ENCODE results near the gene RMDN3. TPM values are rescaled to one million over a fixed set of nuclear protein-coding genes. Genes with fewer than 3 reads are reported as not detected.
A peak's percentile ranks its signal among the peaks of the same experiment; 100 is the strongest.

Gene RMDN3, protein sequence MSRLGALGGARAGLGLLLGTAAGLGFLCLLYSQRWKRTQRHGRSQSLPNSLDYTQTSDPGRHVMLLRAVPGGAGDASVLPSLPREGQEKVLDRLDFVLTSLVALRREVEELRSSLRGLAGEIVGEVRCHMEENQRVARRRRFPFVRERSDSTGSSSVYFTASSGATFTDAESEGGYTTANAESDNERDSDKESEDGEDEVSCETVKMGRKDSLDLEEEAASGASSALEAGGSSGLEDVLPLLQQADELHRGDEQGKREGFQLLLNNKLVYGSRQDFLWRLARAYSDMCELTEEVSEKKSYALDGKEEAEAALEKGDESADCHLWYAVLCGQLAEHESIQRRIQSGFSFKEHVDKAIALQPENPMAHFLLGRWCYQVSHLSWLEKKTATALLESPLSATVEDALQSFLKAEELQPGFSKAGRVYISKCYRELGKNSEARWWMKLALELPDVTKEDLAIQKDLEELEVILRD
- 10 to 100 TPM; 17.8 to 19.2 TPM for total RNA-seq

GRCh38 chr15:40754883-40755811, at the start of gene RMDN3:
Gene RMDN3, minus strand, starts transcription at chr15:40755254. Its CDS starts 471 bp downstream, at chr15:40754783.
- CTCF ChIA-PET: no interaction called here
- H3K27ac Mint-ChIP-seq: peak within 1 kb of the TSS; percentile 98
- peaks cover 16% of the 10 kb centered on the region for H3K36me3 Mint-ChIP-seq (ENCODE audit: low read depth)
- DNase-seq: peak; percentile 95
- H3K4me3 Mint-ChIP-seq: peak within 1 kb of the TSS; percentile 94
- intact Hi-C loops (cut with micrococcal nuclease): loop anchor here (1.0 to 2.0 kb wide), 10 partner anchors 8 to 350 kb away; partner anchors contain the start of genes CCDC32, DNAJC17, IVD and KNL1
- no peaks in the 10 kb centered on the region for H3K9me3 Mint-ChIP-seq
- no peaks in the 10 kb centered on the region for H3K27me3 Mint-ChIP-seq (ENCODE audit: low read depth)
- peaks cover 25% of the 10 kb centered on the region for H3K4me1 Mint-ChIP-seq (ENCODE audit: low read depth)

DNA sequence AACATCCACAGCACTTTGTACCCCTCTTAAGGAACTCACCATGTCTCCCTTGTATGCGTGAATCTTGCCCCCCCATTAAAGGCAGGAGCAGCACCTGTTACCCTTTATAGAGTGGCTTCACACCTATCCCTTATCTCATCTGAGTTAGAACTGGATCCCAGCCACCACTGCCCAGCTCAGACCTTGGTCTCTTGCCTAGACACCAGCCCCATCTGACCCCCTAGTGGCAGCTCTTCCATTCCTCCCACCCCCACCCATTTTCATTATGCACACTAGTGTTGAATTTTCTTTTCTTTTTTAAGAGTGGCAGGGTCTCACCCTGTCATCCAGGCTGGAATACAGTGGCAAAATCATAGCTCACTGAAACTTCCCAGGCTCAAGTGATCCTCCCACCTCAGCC, 48.6 kb upstream of the RMDN3 start:
- Mint-ChIP-seq H3K9me3 (no peaks in the 10 kb centered on the region), H3K4me1 (ENCODE audit: low read depth) (peaks cover 42% of the 10 kb centered on the region), H3K27ac (no peak overlapping the region), H3K36me3 (ENCODE audit: low read depth) (peaks cover 21% of the 10 kb centered on the region), H3K4me3 (no peak overlapping the region), H3K27me3 (ENCODE audit: low read depth) (no peaks in the 10 kb centered on the region)
- CTCF ChIA-PET: interaction anchor here (0.6 to 1.2 kb wide), 8 partner anchors 16 to 215 kb away, joined by 3 to 6 read pairs (median 4); no protein-coding TSS in a partner anchor
- DNase-seq: no peak
- intact Hi-C loops (cut with micrococcal nuclease): no loop called here

DNA sequence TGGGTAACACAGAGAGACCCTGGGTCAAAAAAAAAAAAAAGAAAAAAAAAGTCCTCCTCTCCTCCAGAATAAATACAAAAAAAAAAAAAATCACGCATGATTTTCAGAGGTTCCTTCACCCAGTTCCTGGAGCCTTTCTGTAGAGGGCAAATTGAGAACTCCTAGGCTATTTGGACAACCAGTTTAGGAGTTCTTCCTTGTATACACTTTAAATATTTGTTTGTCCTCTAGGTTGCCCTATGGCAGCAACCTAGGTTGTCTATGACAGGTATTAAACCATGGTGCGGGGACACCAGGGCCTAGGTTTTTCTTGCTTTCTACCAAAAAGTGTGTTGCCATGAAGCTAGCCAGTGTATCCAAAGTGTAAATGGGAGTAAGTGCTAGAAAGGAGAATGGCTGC, 48.0 kb upstream of the RMDN3 start:
- peaks cover 24% of the 10 kb centered on the region for H3K36me3 Mint-ChIP-seq (ENCODE audit: low read depth)
- H3K4me1 Mint-ChIP-seq (ENCODE audit: low read depth): peaks cover 42% of the 10 kb centered on the region
- CTCF ChIA-PET: interaction anchor here (0.6 to 1.2 kb wide), 6 partner anchors 16 to 118 kb away, joined by 3 to 6 read pairs (median 4); no protein-coding TSS in a partner anchor
- no peak overlapping the region for H3K27ac Mint-ChIP-seq
- H3K9me3 Mint-ChIP-seq: no peaks in the 10 kb centered on the region
- H3K4me3 Mint-ChIP-seq: no peak overlapping the region
- intact Hi-C loops (cut with micrococcal nuclease): no loop called here
- no peak for DNase-seq
- no peaks in the 10 kb centered on the region for H3K27me3 Mint-ChIP-seq (ENCODE audit: low read depth)

GRCh38 chr15:40799523-40799922, 44.5 kb upstream of the RMDN3 start:
- intact Hi-C loops (cut with micrococcal nuclease): no loop called here
- no peaks in the 10 kb centered on the region for H3K27me3 Mint-ChIP-seq (ENCODE audit: low read depth)
- CTCF ChIA-PET: interaction anchor here (0.6 kb wide), 1 partner anchor 22 kb away, joined by 4 read pairs; no protein-coding TSS in a partner anchor
- H3K9me3 Mint-ChIP-seq: no peaks in the 10 kb centered on the region
- DNase-seq: no peak
- no peak overlapping the region for H3K4me3 Mint-ChIP-seq
- no peak overlapping the region for H3K27ac Mint-ChIP-seq
- H3K4me1 Mint-ChIP-seq (ENCODE audit: low read depth): peaks cover 42% of the 10 kb centered on the region
- peaks cover 24% of the 10 kb centered on the region for H3K36me3 Mint-ChIP-seq (ENCODE audit: low read depth)

GRCh38 chr15:40796512-40796911, 41.5 kb upstream of the RMDN3 start:
- no peak for DNase-seq
- Mint-ChIP-seq H3K27me3 (ENCODE audit: low read depth) (no peaks in the 10 kb centered on the region), H3K27ac (no peak overlapping the region), H3K4me1 (ENCODE audit: low read depth) (peaks cover 41% of the 10 kb centered on the region), H3K36me3 (ENCODE audit: low read depth) (peaks cover 17% of the 10 kb centered on the region), H3K4me3 (no peak overlapping the region), H3K9me3 (no peaks in the 10 kb centered on the region)
- CTCF ChIA-PET: interaction anchor here (1.1 kb wide), 2 partner anchors 10 to 14 kb away, joined by 3 read pairs; no protein-coding TSS in a partner anchor
- intact Hi-C loops (cut with micrococcal nuclease): no loop called here

GRCh38 chr15:40796041-40796440, 41.0 kb upstream of the RMDN3 start:
- Mint-ChIP-seq H3K27me3 (ENCODE audit: low read depth) (no peaks in the 10 kb centered on the region), H3K4me1 (ENCODE audit: low read depth) (peaks cover 39% of the 10 kb centered on the region), H3K4me3 (no peak overlapping the region), H3K27ac (no peak overlapping the region), H3K36me3 (ENCODE audit: low read depth) (peaks cover 15% of the 10 kb centered on the region), H3K9me3 (no peaks in the 10 kb centered on the region)
- intact Hi-C loops (cut with micrococcal nuclease): no loop called here
- CTCF ChIA-PET: no interaction called here
- DNase-seq: no peak

DNA sequence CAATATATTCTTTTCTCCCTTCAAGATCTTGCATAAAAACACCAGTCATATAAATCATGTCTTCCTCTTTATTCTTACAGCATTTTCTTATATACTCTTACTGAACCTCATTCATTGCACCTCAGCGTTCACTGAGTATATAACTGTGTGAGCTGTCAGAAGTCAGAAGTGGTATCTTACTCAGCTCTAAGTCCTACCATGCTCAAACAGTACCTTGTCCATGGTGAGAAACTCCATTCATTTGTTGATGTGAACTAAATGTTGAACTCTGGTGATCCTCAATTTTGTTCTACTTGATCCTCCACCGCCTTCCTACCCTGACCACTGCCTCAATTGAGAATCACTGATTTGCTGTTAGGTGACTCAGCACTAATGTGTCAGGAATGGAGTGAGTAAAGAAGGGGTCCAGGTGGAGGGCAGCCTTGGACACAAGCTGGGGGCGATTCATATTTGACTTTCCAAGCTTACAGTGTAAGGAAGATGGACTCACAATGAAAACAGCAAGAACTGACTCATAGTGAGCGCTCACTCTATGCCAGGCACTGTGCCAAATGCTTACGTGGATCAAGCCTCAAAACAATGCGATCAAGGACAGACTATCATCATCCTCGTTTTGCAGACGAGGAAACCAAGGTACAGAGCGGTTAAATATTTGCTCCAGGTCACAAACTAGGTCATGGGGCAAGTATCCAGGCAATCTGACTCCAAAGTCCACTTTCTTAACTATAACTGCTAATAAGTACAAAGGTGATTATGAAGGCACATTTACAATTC, 38.3 kb upstream of the RMDN3 start:
- H3K27me3 Mint-ChIP-seq (ENCODE audit: low read depth): no peaks in the 10 kb centered on the region
- peaks cover 9% of the 10 kb centered on the region for H3K36me3 Mint-ChIP-seq (ENCODE audit: low read depth)
- H3K4me3 Mint-ChIP-seq: no peak overlapping the region
- peaks cover 32% of the 10 kb centered on the region for H3K4me1 Mint-ChIP-seq (ENCODE audit: low read depth)
- intact Hi-C loops (cut with micrococcal nuclease): no loop called here
- H3K9me3 Mint-ChIP-seq: no peaks in the 10 kb centered on the region
- CTCF ChIA-PET: interaction anchor here (0.6 to 1.0 kb wide), 3 partner anchors 13 to 474 kb away, joined by 3 read pairs; no protein-coding TSS in a partner anchor
- peak; percentile 52 for DNase-seq
- no peak overlapping the region for H3K27ac Mint-ChIP-seq

DNA sequence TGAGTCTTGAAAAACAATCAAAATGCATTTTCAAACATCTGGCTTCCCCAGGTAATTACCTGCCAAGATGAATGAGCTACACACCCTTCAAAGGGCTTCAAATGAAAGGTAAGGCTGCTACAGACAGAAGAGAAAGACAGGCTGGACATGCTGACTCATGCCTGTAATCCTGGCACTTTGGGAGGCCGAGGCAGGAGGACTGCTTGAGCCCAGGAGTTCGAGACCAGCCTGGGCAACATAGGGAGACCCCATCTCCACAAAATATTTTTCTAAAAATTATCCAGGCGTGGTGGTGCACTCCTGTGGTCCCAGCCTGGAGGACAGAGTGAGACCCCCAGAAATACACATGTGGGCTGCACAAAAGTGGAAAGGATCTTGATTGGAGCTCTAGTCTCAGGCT, 37.3 kb upstream of the RMDN3 start:
- H3K27me3 Mint-ChIP-seq (ENCODE audit: low read depth): no peaks in the 10 kb centered on the region
- no peak for DNase-seq
- no peak overlapping the region for H3K27ac Mint-ChIP-seq
- intact Hi-C loops (cut with micrococcal nuclease): no loop called here
- H3K4me1 Mint-ChIP-seq (ENCODE audit: low read depth): peaks cover 33% of the 10 kb centered on the region
- CTCF ChIA-PET: interaction anchor here (0.6 kb wide), 1 partner anchor 475 kb away, joined by 3 read pairs; no protein-coding TSS in a partner anchor
- H3K9me3 Mint-ChIP-seq: no peaks in the 10 kb centered on the region
- peaks cover 1% of the 10 kb centered on the region for H3K36me3 Mint-ChIP-seq (ENCODE audit: low read depth)
- no peak overlapping the region for H3K4me3 Mint-ChIP-seq

GRCh38 chr15:40790718-40791117, 35.7 kb upstream of the RMDN3 start:
- H3K27ac Mint-ChIP-seq: no peak overlapping the region

DNA sequence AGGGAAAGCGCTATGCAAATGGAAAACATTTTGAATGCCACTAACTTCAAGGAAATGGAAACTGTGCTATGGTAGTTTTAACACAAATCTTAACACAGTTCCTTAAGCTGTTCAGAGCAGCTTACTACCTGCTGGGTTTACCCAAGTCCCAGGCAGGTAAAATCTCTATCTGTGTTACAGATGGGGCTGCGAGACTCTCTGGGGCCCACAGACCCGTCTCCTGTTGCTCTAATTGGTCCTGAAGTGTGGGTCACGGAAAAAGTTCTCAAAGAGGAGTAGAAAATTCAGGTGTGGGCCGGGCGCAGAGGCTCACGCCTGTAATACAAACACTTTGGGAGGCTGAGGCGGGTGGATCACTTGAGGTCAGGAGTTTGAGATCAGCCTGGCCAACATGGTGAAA, 34.9 kb upstream of the RMDN3 start:
- Mint-ChIP-seq H3K4me1 (ENCODE audit: low read depth) (peaks cover 40% of the 10 kb centered on the region), H3K27me3 (ENCODE audit: low read depth) (no peaks in the 10 kb centered on the region), H3K36me3 (ENCODE audit: low read depth) (peaks cover 1% of the 10 kb centered on the region), H3K9me3 (no peaks in the 10 kb centered on the region), H3K4me3 (no peak overlapping the region), H3K27ac (no peak overlapping the region)
- CTCF ChIA-PET: interaction anchor here (0.8 kb wide), 1 partner anchor 23 kb away, joined by 3 read pairs; no protein-coding TSS in a partner anchor
- no peak for DNase-seq
- intact Hi-C loops (cut with micrococcal nuclease): loop anchor here (5.0 kb wide), 1 partner anchor 93 kb away; the partner anchor contains the start of gene RAD51

More at GRCh38 chr15:40790718-40791117, 35.7 kb upstream of the RMDN3 start:
- Mint-ChIP-seq H3K36me3 (ENCODE audit: low read depth) (peaks cover 1% of the 10 kb centered on the region), H3K9me3 (no peaks in the 10 kb centered on the region), H3K4me1 (ENCODE audit: low read depth) (peaks cover 43% of the 10 kb centered on the region), H3K27me3 (ENCODE audit: low read depth) (no peaks in the 10 kb centered on the region), H3K4me3 (no peak overlapping the region)
- DNase-seq: no peak
- CTCF ChIA-PET: interaction anchor here (0.8 to 1.3 kb wide), 2 partner anchors 9 to 24 kb away, joined by 3 to 7 read pairs; no protein-coding TSS in a partner anchor
- intact Hi-C loops (cut with micrococcal nuclease): no loop called here

GRCh38 chr15:40789119-40789518, 34.1 kb upstream of the RMDN3 start:
- H3K27me3 Mint-ChIP-seq (ENCODE audit: low read depth): no peaks in the 10 kb centered on the region
- intact Hi-C loops (cut with micrococcal nuclease): loop anchor here (5.0 kb wide), 1 partner anchor 92 kb away; the partner anchor contains the start of gene RAD51
- no peak overlapping the region for H3K4me3 Mint-ChIP-seq
- H3K9me3 Mint-ChIP-seq: no peaks in the 10 kb centered on the region
- DNase-seq: no peak
- H3K4me1 Mint-ChIP-seq (ENCODE audit: low read depth): peaks cover 40% of the 10 kb centered on the region
- no peak overlapping the region for H3K27ac Mint-ChIP-seq
- H3K36me3 Mint-ChIP-seq (ENCODE audit: low read depth): peaks cover 1% of the 10 kb centered on the region
- CTCF ChIA-PET: interaction anchor here (1.8 kb wide), 1 partner anchor 69 kb away, joined by 5 read pairs; no protein-coding TSS in a partner anchor

Data from activated naive CD4-positive, alpha-beta T cell treated with anti-CD3 and anti-CD28 coated beads for 36 hours (primary cell).